ENCODE results near the gene PALLD. TPM values are rescaled to one million over a fixed set of nuclear protein-coding genes. Genes with fewer than 3 reads are reported as not detected.
"Not testable (repeated sequence)": the region's sequence is repeated elsewhere in the genome, so short reads cannot be mapped to it uniquely, and the experiment has no call there.

Gene PALLD
- total RNA-seq, 2 donors from 2014 or later = 705 to 752 TPM

- H3K27ac ChIP-seq = no peak overlapping the region
- H3K36me3 ChIP-seq = no peaks in the 10 kb centered on the region
- DNase-seq (ENCODE audit: low spot score) = no peak
- ATAC-seq (ENCODE audit: insufficient number of reproducible peaks, low FRiP score, low read depth) = no peak
- H3K4me1 ChIP-seq (ENCODE audit: control insufficient read depth in 1 of 2, low read depth in 2 of 2) = peaks cover 10 to 22% of the 10 kb centered on the region in 2 donors
- no peak overlapping the region for H3K4me3 ChIP-seq
- TF ChIP-seq CTCF (IDR thresholded peaks at IDR 0.05) = no peak
- H3K27me3 ChIP-seq (replicated peaks; ENCODE audit: insufficient read depth) = no peaks in the 10 kb centered on the region
- no peaks in the 10 kb centered on the region for H3K9me3 ChIP-seq
Observed at GRCh38 chr4:168725930-168726329, 229.1 kb downstream of the PALLD start.

GRCh38 chr4:168727181-168727580 lies 230.3 kb downstream of the PALLD start:
- peaks cover 10 to 19% of the 10 kb centered on the region in 2 donors for H3K4me1 ChIP-seq (ENCODE audit: control insufficient read depth in 1 of 2, low read depth in 2 of 2)
- not testable (repeated sequence) for H3K27ac ChIP-seq; H3K4me3 ChIP-seq; DNase-seq (ENCODE audit: low spot score); H3K36me3 ChIP-seq; H3K27me3 ChIP-seq (replicated peaks; ENCODE audit: insufficient read depth); H3K9me3 ChIP-seq; ATAC-seq (ENCODE audit: insufficient number of reproducible peaks, low FRiP score, low read depth)

- Histone ChIP-seq H3K4me3 (no peak overlapping the region), H3K36me3 (no peaks in the 10 kb centered on the region), H3K9me3 (no peaks in the 10 kb centered on the region), H3K4me1 (ENCODE audit: control insufficient read depth in 1 of 2, low read depth in 2 of 2) (peaks cover 5 to 20% of the 10 kb centered on the region in 2 donors), H3K27me3 (replicated peaks; ENCODE audit: insufficient read depth) (no peaks in the 10 kb centered on the region), H3K27ac (no peak overlapping the region)
- TF ChIP-seq CTCF (IDR thresholded peaks at IDR 0.05) = no peak
- DNase-seq (ENCODE audit: low spot score) (no peak), ATAC-seq (ENCODE audit: insufficient number of reproducible peaks, low FRiP score, low read depth) (no peak)
Observed at GRCh38 chr4:168731006-168731636, 234.3 kb downstream of the PALLD start.

GRCh38 chr4:168731706-168732414 lies 235.0 kb downstream of the PALLD start:
- Histone ChIP-seq H3K36me3 (no peaks in the 10 kb centered on the region), H3K4me3 (no peak overlapping the region), H3K4me1 (ENCODE audit: control insufficient read depth in 1 of 2, low read depth in 2 of 2) (peaks cover 5 to 25% of the 10 kb centered on the region in 2 donors), H3K27ac (no peak overlapping the region), H3K27me3 (replicated peaks; ENCODE audit: insufficient read depth) (no peaks in the 10 kb centered on the region), H3K9me3 (no peaks in the 10 kb centered on the region)
- no peak for DNase-seq (ENCODE audit: low spot score)
- ATAC-seq (ENCODE audit: insufficient number of reproducible peaks, low FRiP score, low read depth) = no peak
- TF ChIP-seq CTCF (IDR thresholded peaks at IDR 0.05) = no peak

GRCh38 chr4:168732714-168733113 lies 235.9 kb downstream of the PALLD start:
- H3K36me3 ChIP-seq = no peaks in the 10 kb centered on the region
- H3K9me3 ChIP-seq = no peaks in the 10 kb centered on the region
- no peaks in the 10 kb centered on the region for H3K27me3 ChIP-seq (replicated peaks; ENCODE audit: insufficient read depth)
- ATAC-seq (ENCODE audit: insufficient number of reproducible peaks, low FRiP score, low read depth) = no peak
- H3K4me3 ChIP-seq = no peak overlapping the region
- H3K4me1 ChIP-seq (ENCODE audit: control insufficient read depth in 1 of 2, low read depth in 2 of 2) = peaks cover 5 to 30% of the 10 kb centered on the region in 2 donors
- DNase-seq (ENCODE audit: low spot score) = no peak
- H3K27ac ChIP-seq = no peak overlapping the region
- TF ChIP-seq CTCF (IDR thresholded peaks at IDR 0.05) = no peak
